Endometrial microvascular endothelial cells (primary cell): ENCODE measurements around the gene PLP2. TPM values are rescaled to one million over a fixed set of nuclear protein-coding genes. Genes with fewer than 3 reads are reported as not detected.
"Not testable (repeated sequence)": the region's sequence is repeated elsewhere in the genome, so short reads cannot be mapped to it uniquely, and the experiment has no call there.

Experiments
- in situ Hi-C: cut with HindIII; loops from 2 replicates; pipeline ENCODE4 v1.10.0; 2017; ENCODE audit warnings: low sequenced_read_pairs, low pct_unique_long_range_greater_than_20kb; ENCODE audit errors: inconsistent ontology term
- total RNA-seq: library from RNA; depleted of rRNA; stranded (reverse); fragments of >200 nt; gene quantifications from one replicate; pipeline ENCODE4 v1.2.3, GENCODE V29; 2015; ENCODE audit errors: inconsistent ontology term

Gene PLP2
- 135 TPM for total RNA-seq

GRCh38 chrX:49171752-49172279 is at the start of gene PLP2:
PLP2 (plus strand) TSS chrX:49171898; CDS start chrX:49172001, 103 bp downstream.
- in situ Hi-C loops, result no loop called here

GRCh38 chrX:49122499-49122898 is 49.2 kb upstream of the PLP2 start:
- in situ Hi-C loops, result no loop called here

- in situ Hi-C loops, result not testable (repeated sequence)
Observed at GRCh38 chrX:49127742-49128258, 43.9 kb upstream of the PLP2 start.

- in situ Hi-C loops, result no loop called here
Observed at GRCh38 chrX:49129427-49129826, 42.3 kb upstream of the PLP2 start.

GRCh38 chrX:49132275-49132674 is 39.4 kb upstream of the PLP2 start:
- in situ Hi-C loops, result not testable (repeated sequence)

- in situ Hi-C loops, result no loop called here
Observed at GRCh38 chrX:49133759-49134158, 37.9 kb upstream of the PLP2 start.

GRCh38 chrX:49137492-49137891 is 34.2 kb upstream of the PLP2 start:
- in situ Hi-C loops, result no loop called here

GRCh38 chrX:49139713-49140112 is 32.0 kb upstream of the PLP2 start:
- in situ Hi-C loops, result no loop called here

GRCh38 chrX:49142264-49142663 is 29.4 kb upstream of the PLP2 start:
- in situ Hi-C loops, result not testable (repeated sequence)

- in situ Hi-C loops, result not testable (repeated sequence)
Observed at GRCh38 chrX:49143154-49143553, 28.5 kb upstream of the PLP2 start.

GRCh38 chrX:49147282-49147681 is 24.4 kb upstream of the PLP2 start:
- in situ Hi-C loops, result no loop called here

GRCh38 chrX:49147936-49148335 is 23.8 kb upstream of the PLP2 start:
- in situ Hi-C loops, result no loop called here

- in situ Hi-C loops, result not testable (repeated sequence)
Observed at GRCh38 chrX:49148390-49149100, 23.2 kb upstream of the PLP2 start.

- in situ Hi-C loops, result not testable (repeated sequence)
Observed at GRCh38 chrX:49149291-49149690, 22.4 kb upstream of the PLP2 start.

- in situ Hi-C loops, result no loop called here
Observed at GRCh38 chrX:49153467-49153866, 18.2 kb upstream of the PLP2 start.

- in situ Hi-C loops, result no loop called here
Observed at GRCh38 chrX:49155243-49155899, 16.3 kb upstream of the PLP2 start.

- in situ Hi-C loops, result no loop called here
Observed at GRCh38 chrX:49155900-49156837, 15.5 kb upstream of the PLP2 start.

- in situ Hi-C loops, result no loop called here
Observed at GRCh38 chrX:49157194-49157593, 14.5 kb upstream of the PLP2 start.

GRCh38 chrX:49160908-49161307 is 10.8 kb upstream of the PLP2 start:
- in situ Hi-C loops, result no loop called here
